HG03095 (cell line): ENCODE data around the gene HSD17B2.
"Not testable (repeated sequence)": the region's sequence is repeated elsewhere in the genome, so short reads cannot be mapped to it uniquely, and the experiment has no call there.

Experiments
- ATAC-seq: cut with Tn5 transposase; IDR thresholded peaks from one replicate; pipeline ENCODE4 v1.9.1; 2021; ENCODE audit warnings: moderate library complexity; ENCODE audit not compliant: unreplicated experiment

HSD17B2 gene

DNA sequence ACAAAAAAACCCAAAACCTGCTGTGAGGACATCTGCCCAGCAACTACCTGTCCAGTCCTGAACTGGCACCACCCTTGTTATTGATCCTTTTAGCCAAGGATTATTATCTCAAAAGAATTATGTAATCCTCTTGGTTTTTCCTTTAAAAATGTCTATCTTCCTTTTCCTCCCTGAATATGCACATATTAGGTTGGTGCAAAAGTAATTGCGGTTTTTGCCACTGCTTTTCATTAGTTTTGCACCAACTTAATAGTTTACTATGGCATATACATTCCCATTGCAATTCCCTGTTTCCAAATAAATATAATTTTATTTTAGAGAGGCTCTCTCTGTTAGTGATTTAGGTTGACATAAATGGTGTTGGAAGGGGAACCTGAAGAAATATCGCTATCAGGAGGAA, 83.7 kb downstream of the HSD17B2 start:
- ATAC-seq = no peak

DNA sequence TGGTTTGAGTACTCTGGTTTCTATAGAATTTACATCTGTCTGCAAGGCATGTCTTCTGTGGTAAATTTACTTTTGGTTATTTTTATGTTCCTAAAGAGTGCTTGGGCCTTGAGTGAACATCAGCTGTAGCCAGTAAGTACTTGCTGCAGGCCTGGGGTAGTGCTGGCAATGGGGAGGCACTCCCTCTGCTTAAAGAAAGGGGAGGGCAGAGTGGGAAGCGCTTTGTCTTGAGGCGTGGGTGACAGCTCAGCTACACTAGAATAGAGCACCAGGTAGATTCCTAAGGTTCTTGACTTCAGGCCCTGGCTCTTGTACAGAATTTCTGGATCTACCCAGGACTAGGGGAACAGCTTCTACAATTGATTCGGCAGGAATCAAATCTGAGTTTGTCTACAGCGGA, 84.4 kb downstream of the HSD17B2 start:
- no peak for ATAC-seq

DNA sequence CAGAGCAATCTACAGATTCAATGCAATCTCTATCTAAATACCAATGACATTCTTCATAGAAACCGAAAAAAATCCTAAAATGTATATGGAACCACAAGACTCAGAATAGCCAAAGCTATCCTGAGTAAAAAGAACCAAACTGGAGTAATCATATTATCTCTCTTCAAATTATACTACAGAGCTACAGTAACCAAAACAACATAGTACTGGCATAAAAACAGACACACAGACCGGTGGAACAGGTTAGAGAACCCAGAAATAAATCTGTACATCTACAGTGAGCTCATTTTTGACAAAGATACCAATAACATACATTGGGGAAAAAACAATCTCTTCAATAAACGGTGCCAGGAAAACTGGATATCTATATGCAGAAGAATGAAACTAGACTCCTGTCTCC, 89.6 kb downstream of the HSD17B2 start:
- ATAC-seq = no peak

DNA sequence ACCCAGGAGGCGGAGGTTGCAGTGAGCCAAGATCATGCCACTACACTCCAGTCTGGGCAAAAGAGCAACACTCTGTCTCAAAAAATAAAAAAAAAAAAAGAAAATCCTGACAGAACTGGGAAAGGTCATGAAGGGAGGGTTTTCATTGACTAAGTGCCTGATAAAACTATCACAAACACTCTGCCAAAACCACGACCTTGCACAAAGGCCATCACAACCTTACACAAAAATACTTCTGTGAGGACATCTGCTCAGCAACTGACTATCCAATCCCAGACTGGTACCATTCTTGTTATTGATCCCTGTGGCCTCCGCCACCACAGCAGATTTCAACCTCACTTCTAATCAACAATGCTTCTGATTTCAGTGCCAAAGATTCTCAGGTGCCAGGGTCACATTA, 94.8 kb downstream of the HSD17B2 start:
- no peak for ATAC-seq

DNA sequence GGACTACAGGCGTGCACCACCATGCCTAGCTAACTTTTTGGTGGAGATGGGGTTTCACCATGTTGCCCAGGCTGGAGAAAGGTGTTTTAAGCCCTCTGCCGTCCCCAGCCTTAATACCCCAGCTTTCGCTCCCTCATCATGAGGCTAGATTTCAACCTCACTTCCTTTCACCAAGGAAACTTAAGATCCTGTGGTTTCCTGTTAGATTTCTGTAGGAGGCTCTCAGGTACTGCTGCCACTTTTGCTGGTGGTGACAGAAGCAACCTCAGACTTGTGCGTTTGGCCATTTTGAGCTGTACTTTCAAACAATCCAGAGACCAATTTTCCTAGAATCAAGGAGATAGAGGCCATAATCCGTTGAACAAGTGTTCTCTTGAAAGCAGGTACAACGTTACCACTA, 98.7 kb downstream of the HSD17B2 start:
- no peak for ATAC-seq

DNA sequence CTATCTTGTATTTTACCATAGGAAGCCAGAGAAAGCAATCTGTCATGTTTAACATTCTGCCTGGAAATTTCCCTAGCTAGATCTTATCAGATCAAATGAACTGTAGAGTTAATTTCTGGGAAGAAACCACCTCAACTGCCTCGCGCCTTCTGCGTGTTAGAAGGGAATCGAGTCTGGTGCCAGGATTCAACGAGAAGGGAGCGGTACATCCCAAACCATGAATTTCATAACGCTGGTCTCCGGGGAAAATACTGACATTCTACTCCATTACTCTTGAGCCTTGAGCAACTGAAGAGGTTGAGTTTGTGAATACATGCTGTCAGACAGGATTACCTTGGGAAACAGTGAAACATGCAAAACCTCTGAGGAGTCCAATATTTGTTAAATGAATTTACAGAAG, 99.8 kb downstream of the HSD17B2 start:
- no peak for ATAC-seq

DNA sequence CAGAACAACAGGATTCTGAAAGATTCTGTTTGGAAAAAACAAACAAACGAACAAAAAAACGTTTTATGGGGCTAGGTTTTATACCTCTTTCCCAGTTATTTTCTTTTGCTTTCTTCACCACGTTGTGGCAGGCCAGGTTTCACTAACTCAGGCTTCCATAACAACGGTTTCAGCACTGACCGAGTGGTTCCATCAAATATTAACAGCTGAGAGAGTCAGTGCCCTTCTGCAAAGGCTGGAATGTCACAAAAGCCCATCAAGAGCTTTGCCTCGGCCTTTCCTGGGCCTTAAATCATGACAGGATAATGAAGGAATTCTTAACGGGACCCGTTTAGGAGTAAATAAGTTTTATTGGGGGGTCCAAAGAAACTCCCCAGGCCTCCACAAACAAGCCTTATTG, 100.8 kb downstream of the HSD17B2 start:
- no peak for ATAC-seq

DNA sequence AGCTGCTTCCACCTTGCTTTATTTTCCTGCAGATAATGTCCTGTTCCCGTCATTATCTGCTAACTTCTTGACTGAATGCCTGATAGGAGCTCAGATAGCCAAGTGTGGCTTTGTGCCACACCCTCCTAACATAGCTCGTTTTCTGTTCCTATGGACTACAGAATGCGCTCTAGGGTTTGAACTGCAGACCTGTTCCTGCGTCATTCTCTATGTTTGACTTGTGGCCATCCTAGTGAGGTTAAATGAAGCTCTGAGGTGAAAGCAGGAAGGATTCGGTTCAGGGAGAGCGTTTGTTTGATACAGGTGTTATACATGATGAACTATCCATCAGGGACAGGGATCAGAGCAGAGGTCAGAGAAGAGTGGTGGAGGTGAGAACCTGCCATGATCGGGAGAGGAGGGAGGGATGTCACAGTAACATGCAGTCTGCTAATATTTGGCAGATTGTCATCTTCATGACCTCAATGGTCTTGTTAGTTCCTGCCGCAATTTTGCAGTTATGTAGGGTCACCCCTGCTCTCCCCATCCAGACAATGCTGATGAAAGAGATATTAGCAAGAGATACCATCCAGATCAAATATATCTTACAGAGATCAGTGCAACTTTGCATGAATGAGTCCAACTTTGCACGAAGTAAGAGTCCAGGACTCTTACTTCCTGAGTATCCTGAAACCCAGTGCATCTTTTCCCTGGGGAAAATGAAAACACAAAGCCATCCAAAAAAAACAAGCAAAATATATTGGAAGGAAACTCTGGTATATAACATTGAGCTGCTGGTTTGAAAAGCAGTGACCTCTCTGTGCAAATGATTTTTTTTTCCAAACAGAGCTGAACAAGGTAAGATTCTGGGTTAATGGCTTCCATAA, 102.1 kb downstream of the HSD17B2 start:
- no peak for ATAC-seq

DNA sequence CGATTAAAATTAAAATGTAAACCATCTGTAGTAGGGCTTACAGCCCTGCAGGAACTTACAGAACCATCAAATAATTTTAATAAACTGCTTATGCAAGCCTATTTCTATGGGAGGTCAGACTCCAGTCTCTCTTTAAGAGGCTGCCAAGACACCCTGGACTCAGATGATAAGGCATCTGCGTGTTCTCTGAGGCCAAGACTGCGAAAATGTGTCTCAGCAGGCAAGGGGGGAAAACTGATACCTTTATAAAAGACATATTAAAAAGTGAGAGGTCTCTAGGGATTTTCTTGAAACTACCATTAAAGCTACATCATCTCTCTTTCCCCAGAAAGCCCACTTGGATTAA, 102.7 kb downstream of the HSD17B2 start:
- ATAC-seq = no peak

DNA sequence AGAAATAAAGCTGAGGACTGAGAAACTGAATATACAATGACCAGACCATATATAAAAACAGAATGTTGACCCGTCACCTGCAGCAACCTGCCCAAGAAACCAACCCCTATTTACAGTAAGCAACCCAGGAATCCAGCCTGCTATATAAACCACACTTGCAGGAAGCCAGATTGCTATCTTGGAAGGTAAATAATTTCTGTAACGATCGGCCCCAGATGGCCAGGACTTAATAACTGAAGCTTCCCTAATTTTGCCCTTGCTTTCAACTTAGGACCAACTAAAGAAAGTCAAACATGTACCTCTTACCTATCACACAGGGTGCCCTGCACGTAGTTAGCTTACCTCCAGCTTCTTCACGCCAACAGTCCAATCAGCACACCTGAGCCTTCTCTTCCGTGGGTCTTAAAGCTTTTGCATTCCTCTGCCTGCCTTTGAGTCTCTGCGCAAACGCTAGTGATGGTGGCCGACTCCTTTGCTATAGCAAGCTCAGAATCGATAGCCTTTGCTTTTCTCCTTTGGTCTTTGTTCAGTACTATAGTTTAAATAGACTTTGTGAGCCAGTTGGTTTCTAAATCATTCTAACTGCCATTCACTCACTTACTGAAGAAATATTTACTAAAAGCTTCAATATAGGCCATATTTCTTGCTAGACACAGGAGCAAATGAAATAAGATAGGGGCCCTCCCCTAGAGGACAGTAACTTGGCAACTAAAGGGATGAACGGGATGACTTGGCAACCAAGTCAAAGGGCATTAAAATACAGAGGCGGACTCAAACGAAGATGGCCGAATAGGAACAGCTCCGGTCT, 103.6 kb downstream of the HSD17B2 start:
- no peak for ATAC-seq

DNA sequence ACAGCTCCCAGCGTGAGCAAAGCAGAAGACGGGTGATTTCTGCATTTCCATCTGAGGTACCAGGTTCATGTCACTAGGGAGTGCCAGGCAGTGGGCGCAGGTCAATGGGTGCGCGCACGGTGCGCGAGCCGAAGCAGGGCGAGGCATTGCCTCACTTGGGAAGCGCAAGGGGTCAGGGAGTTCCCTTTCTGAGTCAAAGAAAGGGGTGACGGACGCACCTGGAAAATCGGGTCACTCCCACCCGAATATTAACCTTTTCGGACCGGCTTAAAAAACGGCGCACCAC, 104.2 kb downstream of the HSD17B2 start:
- not testable (repeated sequence) for ATAC-seq

DNA sequence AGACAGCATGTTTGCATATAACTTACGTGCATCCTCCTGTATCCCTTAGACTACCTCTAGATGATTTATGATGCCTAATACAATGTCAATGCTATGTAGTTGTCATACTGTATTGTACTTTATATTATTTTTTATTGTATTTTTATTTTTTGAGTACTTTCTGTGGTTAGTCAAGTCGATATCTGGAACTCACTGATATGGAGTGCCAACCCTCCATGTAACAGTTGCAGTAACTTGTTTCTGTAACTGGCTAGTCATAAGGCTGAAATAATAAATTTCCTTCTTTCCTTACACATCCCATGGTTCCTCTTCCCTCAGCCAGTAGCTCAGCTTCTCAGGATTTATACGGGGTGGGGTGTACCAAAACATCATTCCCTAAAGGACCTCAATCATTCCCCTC, 111.5 kb downstream of the HSD17B2 start:
- ATAC-seq = no peak

DNA sequence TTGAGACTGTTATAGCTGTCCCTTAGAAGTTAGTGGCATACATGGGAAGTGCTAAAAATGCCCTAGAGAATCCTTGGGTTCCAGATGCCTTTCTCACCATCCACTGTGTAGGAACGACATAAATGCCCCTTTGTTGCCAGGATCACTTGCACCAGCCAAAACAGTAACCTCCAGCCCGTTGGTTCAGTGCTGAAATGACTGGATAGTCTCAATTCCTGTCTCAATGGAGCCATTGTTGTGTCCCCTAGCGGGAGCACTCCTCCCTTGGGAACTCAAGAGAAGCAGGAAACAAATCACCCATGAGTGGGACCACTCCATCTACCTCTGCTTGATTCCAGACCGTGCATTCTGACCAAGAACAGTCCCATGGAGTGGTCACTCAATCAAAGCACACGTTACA, 111.9 kb downstream of the HSD17B2 start:
- no peak for ATAC-seq

DNA sequence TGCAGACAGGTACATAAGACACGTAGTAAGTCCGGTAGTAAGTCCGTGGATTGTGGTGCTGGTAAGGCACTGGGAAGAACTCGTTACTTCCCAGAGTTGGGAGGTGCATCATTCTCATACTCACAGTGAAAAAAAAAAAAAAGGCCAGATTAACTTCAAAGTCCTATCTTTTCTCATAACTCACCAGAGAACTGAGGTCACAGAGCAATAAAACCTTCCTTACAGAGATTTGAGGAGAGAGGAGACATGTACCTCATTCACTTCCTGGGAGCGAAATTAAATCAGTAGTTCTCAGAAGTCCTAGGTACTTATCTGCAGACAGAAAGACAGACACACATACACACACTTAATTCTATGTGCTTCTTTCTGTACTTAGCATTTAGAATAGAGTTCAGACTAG, 112.5 kb downstream of the HSD17B2 start:
- no peak for ATAC-seq
